BLaER1 (cell line): ENCODE data around the gene PLEKHH2.
"Not testable (repeated sequence)": the region's sequence is repeated elsewhere in the genome, so short reads cannot be mapped to it uniquely, and the experiment has no call there.

Experiments
- H3K27ac ChIP-seq: shearing (Covaris generic); formaldehyde crosslinking; 2 replicates; pipeline ENCODE4 v1.8.1; 2022
- H3K27me3 ChIP-seq: shearing (Covaris generic); formaldehyde crosslinking; 2 replicates; pipeline ENCODE4 v1.8.1; 2022
- H3K36me3 ChIP-seq: shearing (Covaris generic); formaldehyde crosslinking; 2 replicates; pipeline ENCODE4 v1.8.1; 2022
- H3K4me1 ChIP-seq: shearing (Covaris generic); formaldehyde crosslinking; 2 replicates; pipeline ENCODE4 v1.8.1; 2022
- H3K4me2 ChIP-seq: shearing (Covaris generic); formaldehyde crosslinking; 2 replicates; pipeline ENCODE4 v1.8.1; 2022
- H3K4me3 ChIP-seq: shearing (Covaris generic); formaldehyde crosslinking; 2 replicates; pipeline ENCODE4 v1.8.1; 2022
- H3K9ac ChIP-seq: shearing (Covaris generic); formaldehyde crosslinking; 2 replicates; pipeline ENCODE4 v1.8.1; 2022
- H3K9me3 ChIP-seq: shearing (Covaris generic); formaldehyde crosslinking; 2 replicates; pipeline ENCODE4 v1.8.1; 2022
- H4K20me1 ChIP-seq: shearing (Covaris generic); formaldehyde crosslinking; 2 replicates; pipeline ENCODE4 v1.8.1; 2022
- Cebpa-rat ChIP-seq: shearing (Covaris generic); IDR thresholded peaks from 2 replicates; pipeline ENCODE4 v1.8.1; 2022

Gene PLEKHH2

GRCh38 chr2:43715300-43716098, 78.4 kb downstream of the PLEKHH2 start:
- no peak overlapping the region for H3K4me2 ChIP-seq
- peaks cover 31% of the 10 kb centered on the region for H3K4me1 ChIP-seq
- no peak overlapping the region for H3K9ac ChIP-seq

GRCh38 chr2:43717322-43717721, 80.3 kb downstream of the PLEKHH2 start:
- H3K27me3 ChIP-seq = no peaks in the 10 kb centered on the region
- no peaks in the 10 kb centered on the region for H3K36me3 ChIP-seq
- peak overlapping the region; percentile 33 for H3K4me2 ChIP-seq
- no peak for TF ChIP-seq Cebpa-rat
- H3K4me1 ChIP-seq = peaks cover 31% of the 10 kb centered on the region
- no peak overlapping the region for H3K9ac ChIP-seq
- H3K27ac ChIP-seq = no peak overlapping the region
- no peaks in the 10 kb centered on the region for H4K20me1 ChIP-seq
- H3K4me3 ChIP-seq = no peak overlapping the region
- no peaks in the 10 kb centered on the region for H3K9me3 ChIP-seq

More at GRCh38 chr2:43715300-43716098, 78.4 kb downstream of the PLEKHH2 start:
- Histone ChIP-seq H3K4me3 (no peak overlapping the region), H3K36me3 (no peaks in the 10 kb centered on the region), H3K9me3 (no peaks in the 10 kb centered on the region), H3K27me3 (no peaks in the 10 kb centered on the region), H3K27ac (no peak overlapping the region), H4K20me1 (no peaks in the 10 kb centered on the region)
- no peak for TF ChIP-seq Cebpa-rat

DNA sequence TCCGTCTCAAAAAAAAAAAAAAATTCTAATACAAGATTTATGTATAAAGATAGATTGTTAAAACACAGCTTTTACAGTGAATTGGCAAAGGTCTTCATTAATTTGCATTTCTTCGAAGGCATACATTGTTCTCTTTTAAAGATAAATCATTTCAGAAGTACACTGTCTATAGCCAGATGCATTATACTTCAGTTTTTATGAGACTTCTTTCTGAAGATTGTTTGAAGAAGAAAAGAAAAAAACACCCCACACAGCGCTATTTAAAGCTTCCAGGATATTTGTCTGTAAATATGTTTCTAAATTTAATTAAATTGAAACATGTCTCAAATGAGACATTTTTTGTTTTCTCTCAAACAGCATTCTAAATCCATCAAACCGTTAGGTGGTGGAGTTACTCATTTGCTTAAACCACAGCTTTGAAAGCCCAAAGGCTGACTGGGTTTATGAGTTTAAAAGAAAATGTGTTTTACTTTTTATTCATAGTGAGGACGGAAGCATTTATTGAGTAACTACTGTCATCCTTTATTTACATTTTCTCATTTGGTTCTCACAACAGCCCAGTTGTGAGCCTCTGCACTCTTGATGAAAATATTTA, 81.6 kb downstream of the PLEKHH2 start:
- Histone ChIP-seq H3K9me3 (no peaks in the 10 kb centered on the region), H3K27me3 (no peaks in the 10 kb centered on the region), H4K20me1 (no peaks in the 10 kb centered on the region), H3K4me1 (peaks cover 31% of the 10 kb centered on the region), H3K4me2 (peak overlapping the region; percentile 33), H3K36me3 (no peaks in the 10 kb centered on the region), H3K27ac (peak overlapping the region; percentile 49; the same call in 1 of the 2 replicates), H3K9ac (no peak overlapping the region), H3K4me3 (no peak overlapping the region)
- no peak for TF ChIP-seq Cebpa-rat

DNA sequence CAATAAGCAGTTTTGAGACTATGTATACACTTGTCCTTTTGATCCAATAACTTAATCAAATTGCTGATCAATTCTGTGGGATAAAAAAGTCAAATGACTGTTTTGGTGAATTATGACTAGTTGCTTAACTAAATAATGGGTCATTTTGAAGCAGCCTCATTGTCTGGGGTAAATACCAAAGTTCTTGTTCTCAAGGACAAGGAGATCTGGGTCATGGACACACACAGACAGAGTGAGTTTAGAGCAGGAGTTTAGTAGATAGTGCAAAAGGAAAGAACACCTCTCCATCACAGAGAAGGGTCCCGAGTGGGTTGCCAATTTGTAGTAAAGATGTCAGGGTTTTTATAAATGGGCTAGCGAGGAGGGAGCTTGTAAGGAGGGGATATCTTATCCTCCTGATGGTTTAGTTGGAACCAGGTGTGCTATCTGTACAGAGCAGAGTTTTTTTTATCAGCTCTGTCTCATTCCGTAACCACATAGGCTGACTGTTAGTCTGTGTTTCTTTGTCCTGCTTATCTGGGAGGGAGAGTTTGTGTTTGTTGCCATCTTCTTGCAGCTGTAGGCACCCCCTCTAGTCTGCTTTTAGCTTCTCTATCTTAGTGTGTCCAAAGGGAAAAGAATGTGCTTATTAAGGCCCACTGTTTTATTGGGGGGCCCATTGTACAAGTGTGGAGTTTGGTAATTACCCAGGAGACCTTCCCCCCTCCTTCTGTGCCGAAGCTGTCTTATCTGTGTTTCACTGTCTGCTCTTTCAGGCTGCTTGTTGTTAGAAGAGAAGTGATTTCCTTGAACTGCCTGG, 87.9 kb downstream of the PLEKHH2 start:
- H4K20me1 ChIP-seq = no peaks in the 10 kb centered on the region
- no peak overlapping the region for H3K4me2 ChIP-seq
- H3K9me3 ChIP-seq = no peaks in the 10 kb centered on the region
- H3K9ac ChIP-seq = no peak overlapping the region
- H3K36me3 ChIP-seq = no peaks in the 10 kb centered on the region
- no peak overlapping the region for H3K27ac ChIP-seq
- no peaks in the 10 kb centered on the region for H3K27me3 ChIP-seq
- TF ChIP-seq Cebpa-rat = no peak
- H3K4me3 ChIP-seq = no peak overlapping the region
- peaks cover 4% of the 10 kb centered on the region; the same call in 1 of the 2 replicates for H3K4me1 ChIP-seq

DNA sequence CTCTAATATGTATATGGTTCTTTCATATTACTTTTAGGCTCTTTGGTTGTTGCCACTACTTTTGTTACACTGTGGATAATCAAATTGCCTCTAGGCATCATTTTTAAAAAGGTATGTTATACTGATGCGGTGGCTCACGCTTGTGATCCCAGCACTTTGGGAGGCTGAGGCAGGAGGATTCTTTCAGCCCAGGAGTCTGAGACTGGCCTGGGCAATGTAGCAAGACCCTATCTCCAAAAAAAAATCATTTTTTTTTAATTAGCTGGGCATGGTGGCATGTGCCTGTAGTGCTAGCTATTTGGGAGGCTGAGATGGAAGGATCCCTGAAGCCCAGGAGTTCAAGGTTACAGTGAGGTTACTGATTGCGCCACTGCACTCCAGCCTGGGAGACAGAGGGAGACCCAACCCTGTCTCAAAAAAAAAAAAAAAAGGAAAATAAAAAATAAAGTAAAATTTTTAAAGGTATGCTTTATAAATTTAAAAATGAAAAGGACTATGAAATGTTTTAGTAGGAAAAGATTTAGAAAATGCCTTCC, 88.7 kb downstream of the PLEKHH2 start:
- H3K4me1 ChIP-seq = peaks cover 3% of the 10 kb centered on the region; the same call in 1 of the 2 replicates
- no peak overlapping the region for H3K9ac ChIP-seq
- H3K9me3 ChIP-seq = no peaks in the 10 kb centered on the region
- no peak overlapping the region for H3K4me2 ChIP-seq
- no peaks in the 10 kb centered on the region for H3K36me3 ChIP-seq
- H3K4me3 ChIP-seq = no peak overlapping the region
- no peak for TF ChIP-seq Cebpa-rat
- no peaks in the 10 kb centered on the region for H4K20me1 ChIP-seq
- no peaks in the 10 kb centered on the region for H3K27me3 ChIP-seq
- H3K27ac ChIP-seq = no peak overlapping the region

GRCh38 chr2:43726961-43727633, 90.0 kb downstream of the PLEKHH2 start:
- not testable (repeated sequence) for H3K4me1 ChIP-seq, H3K9ac ChIP-seq, H3K27me3 ChIP-seq, H3K4me2 ChIP-seq, H3K9me3 ChIP-seq, H3K4me3 ChIP-seq, H3K36me3 ChIP-seq, H4K20me1 ChIP-seq, H3K27ac ChIP-seq

DNA sequence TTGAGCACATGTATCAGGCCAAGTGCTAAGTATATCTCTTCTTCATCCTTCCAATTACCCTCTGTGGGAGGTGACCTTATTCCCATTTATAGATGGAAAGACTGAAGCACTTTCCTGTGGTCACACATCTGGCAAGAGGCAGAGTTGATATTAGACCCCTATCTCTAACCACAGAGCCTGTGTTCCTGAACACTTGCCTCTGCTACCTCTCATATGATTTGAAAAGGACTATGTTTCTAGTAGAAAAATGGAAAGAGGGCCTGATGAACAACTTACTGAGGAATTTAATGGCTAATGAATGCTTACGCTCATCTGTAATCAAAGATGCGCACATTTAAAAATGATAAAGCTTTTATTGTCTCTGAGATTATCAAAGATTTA, 90.6 kb downstream of the PLEKHH2 start:
- Histone ChIP-seq H3K36me3 (no peaks in the 10 kb centered on the region), H3K4me2 (no peak overlapping the region), H4K20me1 (no peaks in the 10 kb centered on the region), H3K4me1 (peaks cover 3% of the 10 kb centered on the region; the same call in 1 of the 2 replicates), H3K27me3 (no peaks in the 10 kb centered on the region), H3K9ac (no peak overlapping the region), H3K27ac (no peak overlapping the region), H3K9me3 (no peaks in the 10 kb centered on the region), H3K4me3 (no peak overlapping the region)
- no peak for TF ChIP-seq Cebpa-rat

DNA sequence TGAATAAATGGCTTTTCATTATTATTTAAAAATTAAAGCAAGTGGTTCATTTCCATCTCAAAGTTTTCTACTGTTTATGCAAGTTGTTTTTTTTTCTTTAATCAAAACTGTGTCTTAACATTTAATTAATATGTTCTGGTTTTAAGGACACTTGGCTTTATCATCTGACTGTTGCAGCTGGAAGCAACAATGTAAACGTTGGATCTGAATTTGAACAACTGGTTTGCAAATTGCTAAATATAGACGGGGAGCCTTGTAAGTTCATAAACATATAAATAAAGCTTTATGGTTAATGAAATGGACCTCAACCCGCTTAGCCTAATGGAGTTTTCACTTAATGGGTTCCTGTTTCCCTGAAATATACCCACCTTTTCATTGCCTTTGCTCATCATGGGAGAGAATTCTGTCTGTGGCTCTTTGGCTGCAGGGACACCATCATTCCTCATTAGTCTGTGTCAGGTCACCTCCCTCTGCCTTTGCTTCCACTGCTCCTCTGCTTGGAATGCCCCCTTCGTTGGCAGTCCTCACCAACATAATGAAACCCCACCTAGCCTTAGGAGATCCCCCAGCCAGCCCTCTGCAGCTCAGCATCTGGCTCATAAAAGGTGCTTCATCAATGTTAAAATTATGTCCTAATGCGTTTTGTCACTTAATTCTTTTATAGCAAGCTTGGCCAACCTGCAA, 92.6 kb downstream of the PLEKHH2 start:
- Histone ChIP-seq H3K4me2 (no peak overlapping the region), H3K36me3 (no peaks in the 10 kb centered on the region)

DNA sequence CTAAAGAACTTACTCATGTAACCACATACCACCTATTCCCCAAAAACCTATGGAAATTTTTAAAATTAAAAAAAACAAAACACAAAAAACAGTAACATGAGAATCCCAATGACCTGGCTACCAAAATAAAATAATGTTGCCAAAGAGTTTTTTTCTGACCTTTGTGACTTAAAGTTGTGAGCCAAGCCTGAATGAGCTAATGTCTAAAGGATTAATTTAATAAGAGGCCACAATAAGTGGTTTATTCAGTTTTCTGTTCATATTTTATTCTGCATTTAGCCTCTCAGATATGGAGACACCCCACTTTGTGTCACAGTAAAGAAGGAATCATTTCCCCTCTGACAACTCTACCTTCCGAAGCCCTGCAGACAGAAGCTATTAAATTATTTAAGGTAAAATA, 94.2 kb downstream of the PLEKHH2 start:
- peaks cover 3% of the 10 kb centered on the region; the same call in 1 of the 2 replicates for H3K4me1 ChIP-seq
- H3K4me3 ChIP-seq = no peak overlapping the region
- no peaks in the 10 kb centered on the region for H3K9me3 ChIP-seq
- H4K20me1 ChIP-seq = no peaks in the 10 kb centered on the region
- TF ChIP-seq Cebpa-rat = no peak
- no peak overlapping the region for H3K9ac ChIP-seq
- no peaks in the 10 kb centered on the region for H3K36me3 ChIP-seq
- H3K27ac ChIP-seq = no peak overlapping the region
- no peak overlapping the region for H3K4me2 ChIP-seq
- H3K27me3 ChIP-seq = no peaks in the 10 kb centered on the region

More for the DNA sequence above, 92.6 kb downstream of the PLEKHH2 start:
- H3K27ac ChIP-seq = no peak overlapping the region
- H3K27me3 ChIP-seq = no peaks in the 10 kb centered on the region
- H3K4me3 ChIP-seq = no peak overlapping the region
- no peaks in the 10 kb centered on the region for H3K9me3 ChIP-seq
- no peaks in the 10 kb centered on the region for H4K20me1 ChIP-seq
- peaks cover 3% of the 10 kb centered on the region; the same call in 1 of the 2 replicates for H3K4me1 ChIP-seq
- no peak for TF ChIP-seq Cebpa-rat
- H3K9ac ChIP-seq = no peak overlapping the region
